Stimulated activated naive CD4-positive, alpha-beta T cell (primary cell): ENCODE data around the gene KCNG2.

ENCODE experiments used
- DNase-seq, 6 experiments: peaks; one replicate each; lab custom pipeline; 2025; lab: John Stamatoyannopoulos, UW

Gene KCNG2

DNA sequence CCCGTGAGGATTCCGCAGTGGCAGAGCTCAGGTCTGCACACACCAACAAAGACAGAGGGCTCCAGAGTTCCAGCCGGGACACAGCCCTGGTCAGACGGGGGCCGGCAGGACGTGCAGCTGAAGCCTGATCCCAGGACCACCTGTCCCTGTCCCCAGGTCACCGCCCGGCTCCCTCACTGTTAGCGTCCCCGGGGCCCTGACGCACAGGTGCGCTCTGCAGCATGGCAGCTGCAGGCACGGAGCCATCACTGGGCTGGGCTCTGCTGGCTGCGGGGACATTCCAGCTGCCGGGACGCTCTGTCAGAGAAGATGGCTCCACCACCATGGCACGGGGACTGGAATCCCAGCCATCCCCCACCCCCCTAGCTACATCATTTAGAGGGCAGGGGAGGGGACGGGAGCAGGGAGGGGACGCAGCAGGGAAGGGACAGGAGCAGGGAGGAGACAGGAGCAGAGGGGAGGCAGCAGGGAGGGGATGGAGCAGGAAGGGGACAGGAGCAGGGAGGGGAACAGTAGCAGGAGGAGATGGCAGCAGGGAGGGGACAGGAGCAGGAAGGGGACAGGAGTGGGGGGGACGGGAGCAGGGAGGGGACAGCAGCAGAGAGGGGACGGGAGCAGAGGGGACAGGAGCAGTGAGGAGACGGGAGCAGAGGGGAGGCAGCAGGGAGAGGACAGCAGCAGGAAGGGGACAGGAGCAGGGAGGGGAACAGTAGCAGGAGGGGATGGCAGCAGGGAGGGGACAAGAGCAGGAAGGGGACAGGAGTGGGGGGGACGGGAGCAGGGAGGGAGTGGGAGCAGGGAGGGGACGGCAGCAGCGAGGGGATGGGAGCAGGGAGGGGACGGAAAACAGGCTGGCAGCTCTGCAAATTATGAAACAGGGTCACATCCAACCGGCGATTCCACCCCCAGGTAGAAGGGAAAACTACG lies 113.9 kb downstream of the KCNG2 start:
- DNase-seq: no peak

DNA sequence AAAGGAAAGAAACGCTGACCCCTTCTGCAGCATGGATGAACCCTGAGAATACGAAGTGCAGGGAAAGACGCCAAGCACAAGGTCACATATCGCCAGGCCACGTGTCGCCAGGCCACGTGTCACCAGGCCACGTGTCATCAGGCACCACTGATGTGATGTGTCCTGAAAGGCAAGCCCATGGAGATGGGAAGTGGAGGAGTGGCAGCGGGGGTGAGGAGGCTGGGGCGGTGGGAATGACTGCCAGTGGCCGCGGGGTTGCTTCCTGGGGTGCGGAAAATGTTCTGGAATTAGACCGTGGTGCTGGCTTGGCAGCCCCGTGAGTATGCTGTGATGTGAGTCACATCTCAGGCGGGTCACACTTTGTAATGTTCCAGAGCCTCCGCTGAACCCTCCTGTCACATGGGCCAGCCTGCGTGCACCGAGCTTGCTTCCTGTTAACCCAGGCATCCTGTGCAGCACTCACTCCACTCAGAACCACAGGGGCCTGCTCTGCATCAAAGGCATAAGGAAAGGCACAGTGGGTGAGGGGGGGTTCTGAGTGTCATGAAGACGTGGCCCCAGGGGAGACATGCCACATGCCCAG lies 114.8 kb downstream of the KCNG2 start:
- peak in 4 of 6 experiments; percentile 27 to 53 (median 34) for DNase-seq

DNA sequence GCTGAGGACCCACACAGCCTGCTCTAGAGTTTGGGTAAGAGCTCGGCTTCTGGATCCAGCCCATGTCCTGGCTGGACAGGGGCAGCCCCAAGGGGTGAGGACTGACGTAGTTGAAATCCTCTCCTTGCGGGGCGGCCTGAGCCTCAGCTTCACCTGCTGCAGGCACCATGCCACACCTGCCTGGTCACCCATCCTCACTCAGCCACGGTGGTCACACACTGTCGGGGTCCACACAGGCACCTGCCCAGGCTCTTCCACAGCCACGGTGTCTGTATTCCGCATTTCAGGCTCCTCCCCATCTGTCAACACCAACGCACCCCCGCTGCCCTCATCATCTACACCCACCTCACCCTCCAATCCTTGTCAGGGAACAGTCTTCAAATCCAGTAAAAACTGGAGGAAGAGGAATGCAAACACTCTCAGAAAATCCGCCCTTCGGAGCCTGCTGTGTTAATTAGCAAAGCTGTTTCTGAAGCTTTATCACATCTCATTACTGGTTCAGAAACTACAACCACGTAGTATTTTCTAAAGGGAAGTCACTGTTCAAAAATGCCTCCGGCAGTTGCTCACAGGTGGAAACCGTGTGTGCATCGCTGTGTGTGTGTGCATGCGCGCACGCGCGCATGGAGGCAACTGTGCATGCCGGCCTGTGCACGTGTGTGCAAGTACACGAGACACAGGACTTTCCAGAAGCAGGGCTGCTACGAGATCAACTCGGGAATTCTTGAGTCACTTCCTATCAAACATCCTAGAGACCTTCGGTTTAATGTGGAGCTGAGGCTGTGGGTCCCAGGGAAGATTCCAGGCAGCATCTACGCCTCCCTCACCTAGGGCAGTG lies 115.5 kb downstream of the KCNG2 start:
- DNase-seq: no peak

DNA sequence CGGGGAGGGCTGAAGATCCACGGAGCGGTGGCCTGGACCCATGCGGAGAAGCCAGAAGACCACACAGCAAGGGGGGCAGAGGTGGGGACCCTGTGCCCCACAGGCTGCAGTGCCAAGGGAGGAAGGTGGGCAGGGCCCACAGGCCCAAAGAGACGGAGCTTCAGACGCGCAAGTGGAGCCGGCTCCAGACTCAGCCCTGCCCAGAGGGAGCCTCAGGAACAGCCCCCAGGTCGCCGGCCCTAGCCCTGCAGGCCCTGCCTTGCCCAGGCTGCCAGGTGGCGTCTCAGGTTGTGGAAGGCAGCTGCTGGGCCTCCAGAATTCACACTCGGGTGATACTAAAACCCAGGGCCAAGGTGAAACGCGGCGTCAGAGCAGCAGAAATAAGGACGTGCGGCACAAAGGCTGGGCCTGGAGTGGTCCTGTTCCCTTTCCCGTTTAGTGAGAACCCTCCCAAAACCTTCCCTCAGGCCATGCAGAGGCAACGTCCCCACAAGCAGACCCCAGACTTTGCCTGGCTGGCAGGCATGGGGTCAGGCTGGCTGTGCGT lies 116.9 kb downstream of the KCNG2 start:
- DNase-seq: no peak

DNA sequence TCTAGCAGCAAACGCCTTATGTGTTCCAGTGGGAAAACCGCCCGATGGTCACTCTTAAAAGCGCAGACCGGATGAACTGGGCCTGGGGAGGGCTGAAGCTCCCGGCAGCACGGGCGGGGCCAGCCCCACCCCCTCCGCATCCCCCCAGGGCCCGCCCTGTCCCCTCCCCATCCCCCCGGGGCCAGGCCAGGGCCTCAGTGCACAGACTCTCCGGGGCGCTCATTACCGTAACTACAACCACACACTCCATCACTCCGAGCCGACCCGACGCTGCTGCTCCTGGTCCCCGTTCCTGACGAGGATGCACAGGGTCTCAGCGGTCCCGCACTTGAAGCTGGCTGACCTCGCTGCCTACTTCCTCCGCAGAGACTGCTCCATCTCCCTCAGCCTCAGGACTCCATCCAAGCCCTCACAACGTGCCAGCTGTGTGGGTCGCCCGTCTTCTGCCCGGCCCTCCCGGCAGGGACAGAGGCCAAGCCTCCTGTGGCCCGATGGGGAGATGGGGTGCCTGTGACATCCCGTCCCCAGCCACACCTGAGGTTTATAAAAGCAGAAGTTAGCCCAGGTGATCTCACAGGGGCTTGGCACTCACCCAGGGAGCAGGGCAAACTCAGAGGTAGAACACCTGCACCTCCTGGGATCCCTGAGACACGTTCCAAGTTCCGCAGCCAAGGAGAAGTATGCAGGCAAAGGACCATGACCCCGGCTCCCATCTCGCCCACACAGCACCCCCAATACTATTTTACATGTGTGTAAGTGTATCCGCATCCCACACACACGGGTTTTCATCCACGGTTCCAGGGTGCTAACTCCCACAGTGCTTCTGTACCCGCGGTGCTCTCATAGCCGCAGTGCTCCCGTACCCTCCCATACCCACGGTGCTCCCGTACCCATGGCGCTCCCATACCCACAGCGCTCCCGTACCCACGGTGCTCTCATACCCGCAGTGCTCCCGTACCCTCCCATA lies 117.7 kb downstream of the KCNG2 start:
- no peak for DNase-seq

DNA sequence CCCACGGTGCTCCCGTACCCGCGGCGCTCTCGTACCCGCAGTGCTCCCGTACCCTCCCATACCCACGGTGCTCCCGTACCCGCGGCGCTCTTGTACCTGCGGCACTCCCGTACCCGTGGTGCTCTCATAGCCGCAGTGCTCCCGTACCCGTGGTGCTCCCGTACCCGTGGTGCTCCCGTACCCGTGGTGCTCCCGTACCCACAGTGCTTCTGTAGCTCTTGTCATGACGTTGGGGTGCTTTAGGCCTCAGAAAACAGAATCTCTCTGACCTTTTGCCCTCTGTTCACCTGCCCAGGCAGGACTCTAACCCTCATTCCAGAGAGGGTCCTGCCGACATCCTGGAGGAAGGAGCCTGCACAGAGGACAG lies 118.4 kb downstream of the KCNG2 start:
- DNase-seq: no peak

DNA sequence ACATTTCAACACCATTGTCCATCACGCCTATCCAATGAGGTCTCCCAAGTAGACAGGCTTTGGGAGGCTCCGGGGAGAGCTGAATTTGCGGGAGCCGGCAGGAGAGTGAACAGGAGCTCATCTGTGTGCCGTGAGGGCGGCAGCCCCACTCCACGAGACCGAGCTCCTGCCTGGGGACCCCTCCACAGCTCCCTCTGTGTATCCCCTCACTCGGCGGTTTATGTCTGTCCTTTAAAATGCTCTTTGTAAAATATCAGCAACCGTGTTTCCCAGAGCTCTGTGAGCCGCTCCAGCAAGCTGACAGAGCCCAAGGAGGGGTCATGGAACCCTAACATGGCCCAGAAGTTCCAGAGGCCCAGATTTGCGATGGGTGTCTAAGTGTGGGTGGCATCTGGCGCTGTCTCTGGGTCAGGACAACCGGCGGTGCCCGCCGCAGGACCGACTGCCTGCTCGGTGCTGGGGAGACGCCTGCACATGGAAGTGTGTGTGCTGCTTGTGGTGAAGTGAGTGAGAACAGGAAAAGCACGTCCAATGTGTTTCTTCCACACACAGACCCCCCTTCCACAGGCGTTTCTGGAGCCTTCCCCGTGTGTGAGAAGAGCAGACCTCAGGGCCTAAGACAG lies 118.9 kb downstream of the KCNG2 start:
- no peak for DNase-seq

DNA sequence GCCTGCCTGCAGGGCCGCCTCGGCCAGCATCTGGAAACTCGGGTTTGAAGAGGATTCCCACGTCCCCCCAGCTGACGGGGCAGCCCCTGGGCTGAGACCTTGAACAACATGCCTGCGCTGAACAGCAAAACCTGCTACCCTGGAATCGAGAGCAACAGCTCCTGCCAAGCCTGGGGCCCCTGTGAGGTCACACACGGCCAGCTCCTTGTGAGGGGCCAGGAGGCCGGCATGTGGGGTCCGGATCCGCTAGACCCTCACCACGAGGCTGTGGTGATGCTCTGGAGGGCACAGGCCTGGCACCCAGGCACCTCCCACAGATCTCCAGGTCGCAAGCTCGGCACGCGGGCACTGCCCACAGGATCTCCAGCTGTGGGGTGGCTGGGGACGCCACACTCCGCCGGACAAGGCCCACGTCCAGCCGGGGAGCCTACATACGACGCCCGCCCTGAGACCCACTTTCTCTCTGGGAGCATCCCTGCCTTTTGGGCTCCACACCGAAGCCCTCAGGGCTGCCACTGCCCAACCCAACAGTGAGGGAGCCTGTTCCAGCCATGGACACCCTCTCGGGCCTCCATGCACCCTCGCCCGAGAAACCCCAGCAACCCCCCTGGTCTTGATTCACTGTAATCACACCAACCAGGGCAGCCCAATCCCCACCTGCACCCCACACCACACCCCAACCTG lies 119.6 kb downstream of the KCNG2 start:
- no peak for DNase-seq

DNA sequence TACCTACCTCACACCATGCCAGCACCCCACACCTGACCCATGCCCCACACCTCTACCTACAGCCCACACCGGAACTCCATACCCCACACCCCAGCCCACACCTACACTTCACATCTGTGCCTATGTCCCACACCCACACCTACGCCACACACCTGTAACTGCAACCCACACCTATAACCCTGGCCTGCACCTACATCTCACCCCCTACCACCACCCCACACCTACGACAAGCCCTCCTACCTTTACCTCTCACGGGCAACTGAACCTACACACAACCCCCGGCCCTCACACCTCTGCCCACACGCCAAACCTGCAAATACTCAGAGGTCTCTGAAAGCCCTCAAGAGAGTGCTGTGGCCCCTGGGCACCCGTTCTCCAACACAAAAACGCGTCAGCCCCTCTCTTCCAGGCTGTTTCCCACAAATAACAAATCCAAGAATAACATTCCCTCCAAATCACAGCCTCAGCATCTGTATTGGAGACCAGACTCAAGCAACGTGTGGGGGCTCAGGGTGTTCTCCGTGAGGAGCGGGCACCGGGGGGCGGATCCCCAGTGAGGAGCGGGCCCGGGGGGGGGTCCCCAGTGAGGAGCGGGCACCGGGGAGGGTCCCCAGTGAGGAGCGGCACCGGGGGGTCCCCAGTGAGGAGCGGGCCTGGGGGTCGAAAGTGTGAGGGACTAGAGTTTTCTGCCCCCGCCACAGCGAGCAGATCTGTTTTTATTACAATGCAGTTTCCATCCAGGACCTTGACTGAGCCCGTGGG lies 120.3 kb downstream of the KCNG2 start:
- DNase-seq: no peak

DNA sequence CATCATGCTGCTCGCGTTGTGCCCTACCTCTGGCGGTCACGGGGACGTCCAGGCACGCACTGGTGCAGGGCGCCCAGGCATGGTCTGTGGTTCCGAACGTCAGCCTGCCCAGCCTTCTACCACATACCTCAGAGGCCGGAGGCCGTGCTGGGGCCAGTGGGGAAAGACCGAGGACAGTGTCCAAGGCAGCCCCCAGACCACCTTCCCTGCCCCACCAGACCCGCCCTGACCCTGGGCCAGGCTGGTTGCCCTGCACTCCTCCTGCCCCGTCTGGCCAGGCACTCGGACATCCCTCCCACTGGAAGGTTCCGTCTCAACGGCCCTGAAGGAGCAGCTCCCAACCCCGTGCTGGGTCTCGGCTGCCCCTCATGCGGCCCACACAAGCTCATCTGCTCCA lies 120.9 kb downstream of the KCNG2 start:
- no peak for DNase-seq

DNA sequence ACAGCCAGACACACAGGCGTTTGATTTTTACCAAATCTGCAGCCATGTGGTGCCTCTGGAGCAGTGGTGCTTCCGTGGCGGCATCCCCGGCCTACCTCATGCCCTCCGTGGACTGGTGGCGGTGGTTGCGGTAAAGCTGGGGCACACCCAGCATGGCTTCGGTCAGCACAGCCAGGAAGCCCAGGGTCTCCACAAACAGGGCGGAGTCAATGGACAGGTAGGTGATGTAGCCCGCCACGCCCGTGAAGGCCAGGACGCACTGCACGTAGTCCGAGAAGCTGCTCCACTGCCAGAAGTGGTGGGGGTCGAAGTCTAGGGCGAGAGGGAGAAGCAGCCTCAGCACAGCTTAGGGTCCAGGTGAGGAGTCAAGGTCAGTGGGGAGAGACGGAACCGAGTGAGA lies 121.4 kb downstream of the KCNG2 start:
- DNase-seq: no peak

DNA sequence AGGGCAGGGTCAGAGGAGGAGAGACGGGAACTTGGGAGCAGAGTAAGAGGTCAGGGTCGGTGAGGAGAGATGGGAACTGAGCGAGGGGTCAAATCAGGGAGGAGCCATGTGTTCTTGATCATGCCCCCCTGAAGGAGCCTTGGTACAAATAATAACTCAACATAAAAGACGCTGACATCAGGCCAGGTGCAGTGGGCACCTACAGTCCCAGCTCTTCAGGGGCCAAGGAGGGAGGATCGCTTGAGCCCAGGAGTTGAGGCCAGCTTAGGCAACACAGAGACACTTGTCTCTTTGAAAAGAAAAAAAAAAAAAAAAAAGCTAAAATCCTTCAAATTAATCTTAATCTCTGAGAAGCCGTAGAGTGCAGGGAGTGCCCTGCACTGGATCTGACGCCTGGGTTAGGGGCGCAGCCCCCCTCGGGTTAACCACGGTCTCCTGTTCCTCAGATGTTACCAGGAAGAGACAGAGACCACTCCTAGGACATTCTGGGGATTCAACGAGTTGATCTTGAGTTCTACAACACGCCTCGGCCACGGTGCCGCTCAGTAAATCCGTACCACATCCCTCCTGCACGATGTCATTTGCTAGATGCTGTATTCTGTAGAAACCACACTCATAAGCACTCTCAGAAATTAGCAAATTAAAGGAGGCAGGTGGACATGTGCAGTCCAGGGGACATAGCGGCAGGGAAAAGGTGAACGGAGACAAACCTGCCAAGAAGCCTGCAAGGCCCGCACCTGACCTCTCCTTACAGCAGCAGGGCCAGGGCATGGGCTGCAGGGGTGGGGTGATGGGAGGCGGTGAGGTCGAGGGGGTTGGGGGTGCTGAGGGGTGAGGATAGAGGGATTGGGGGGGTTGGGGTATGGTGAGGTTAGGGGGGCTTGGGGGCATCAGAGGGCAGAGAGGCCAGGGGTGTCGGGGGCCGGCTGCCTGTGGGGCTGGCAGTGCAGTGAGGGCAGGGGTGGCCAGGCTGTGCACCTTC lies 124.5 kb downstream of the KCNG2 start:
- no peak for DNase-seq

DNA sequence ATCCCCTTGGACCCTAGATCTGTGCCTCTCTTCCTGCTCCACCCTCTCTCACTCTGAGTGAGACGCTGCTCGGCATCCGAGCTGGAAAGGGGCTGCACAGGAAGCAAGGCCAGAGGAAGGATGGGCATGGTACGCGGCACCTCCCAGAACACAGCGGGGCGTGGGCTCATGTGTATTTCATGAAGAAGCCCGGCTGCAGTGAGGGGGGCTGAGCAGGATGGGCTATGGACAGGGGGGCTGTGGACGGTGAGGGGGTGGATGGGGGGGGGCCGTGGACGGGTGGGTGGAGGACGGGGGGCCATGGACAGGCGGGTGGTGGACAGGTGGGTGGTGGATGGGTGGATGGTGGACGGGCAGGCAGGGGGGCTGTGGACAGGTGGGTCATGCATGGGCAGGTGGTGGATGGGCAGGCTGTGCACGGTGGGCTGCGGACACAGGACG lies 125.3 kb downstream of the KCNG2 start:
- no peak for DNase-seq

DNA sequence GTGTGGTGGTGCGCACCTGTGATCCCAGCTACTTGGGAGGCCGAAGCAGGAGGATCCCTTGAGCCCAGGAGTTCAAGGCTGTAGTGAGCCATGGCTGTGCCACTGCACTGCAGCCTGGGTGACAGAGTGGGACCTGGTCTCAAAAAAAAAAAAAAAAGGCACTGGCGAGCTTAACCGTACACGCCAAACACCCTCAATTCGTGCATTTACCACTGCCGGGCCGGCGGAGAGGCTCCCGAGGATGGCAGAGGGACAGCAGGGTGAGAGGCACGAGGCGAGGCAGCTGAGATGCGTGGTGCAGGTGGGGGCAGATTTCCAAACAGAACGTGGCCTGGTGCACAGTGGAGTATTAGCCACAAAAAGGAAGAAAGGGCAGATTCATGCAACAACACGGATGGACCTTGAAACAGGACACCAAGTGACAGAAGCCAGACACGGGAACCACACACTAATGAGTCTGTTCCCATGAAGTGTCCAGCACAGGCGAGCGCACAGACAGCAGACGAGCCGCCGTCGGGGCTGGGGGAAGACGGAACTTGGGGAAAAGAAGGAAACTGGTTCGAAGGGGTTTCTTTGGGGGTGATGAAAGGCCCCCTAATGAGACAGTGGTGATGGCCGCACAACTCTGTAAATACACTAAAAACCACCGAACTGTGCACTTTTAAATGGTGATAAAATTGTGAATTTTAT lies 126.3 kb downstream of the KCNG2 start:
- DNase-seq: no peak

DNA sequence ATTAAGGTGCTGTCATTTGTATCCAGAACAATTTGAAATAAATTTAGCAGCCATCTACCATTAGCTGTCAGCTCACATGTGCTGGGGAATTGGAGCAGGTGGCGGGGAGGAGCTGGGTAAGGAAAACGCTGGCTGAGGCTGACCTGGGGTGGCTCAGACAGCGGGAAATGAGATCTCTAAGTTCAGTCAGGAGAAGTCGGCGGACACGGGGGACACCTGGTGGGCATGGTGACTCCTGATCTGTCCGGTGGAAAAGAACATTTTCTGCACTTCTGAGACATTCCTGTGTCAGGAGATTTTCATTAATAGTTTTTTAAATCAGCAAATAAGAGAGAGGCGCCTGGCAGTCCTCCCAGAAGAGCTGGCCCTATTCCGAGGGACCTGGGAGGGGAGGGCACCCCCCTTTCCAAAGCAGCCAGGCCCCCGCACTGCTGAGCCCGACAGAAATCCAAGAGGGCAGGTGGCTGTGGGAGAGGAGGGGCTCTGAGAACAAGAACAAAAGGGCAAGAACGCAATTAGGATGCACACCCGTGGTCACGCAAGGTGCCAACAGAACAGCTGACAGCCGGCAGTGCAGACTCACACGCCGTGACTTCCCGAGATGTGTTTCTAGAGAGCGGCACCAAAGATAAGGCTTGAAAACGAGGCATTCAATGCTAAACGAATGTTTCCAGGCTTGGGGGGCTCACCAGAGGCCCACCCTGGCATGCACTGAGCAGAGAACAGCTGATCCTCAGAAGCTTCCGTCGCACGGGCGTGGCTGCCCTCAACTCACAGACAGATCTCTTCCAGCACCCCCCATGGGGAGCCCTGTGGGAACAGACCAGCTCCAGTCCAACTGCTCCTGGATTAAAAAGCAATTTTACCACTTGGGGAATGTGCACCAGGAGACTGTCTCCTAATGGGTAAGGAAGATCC lies 127.3 kb downstream of the KCNG2 start:
- DNase-seq: no peak

DNA sequence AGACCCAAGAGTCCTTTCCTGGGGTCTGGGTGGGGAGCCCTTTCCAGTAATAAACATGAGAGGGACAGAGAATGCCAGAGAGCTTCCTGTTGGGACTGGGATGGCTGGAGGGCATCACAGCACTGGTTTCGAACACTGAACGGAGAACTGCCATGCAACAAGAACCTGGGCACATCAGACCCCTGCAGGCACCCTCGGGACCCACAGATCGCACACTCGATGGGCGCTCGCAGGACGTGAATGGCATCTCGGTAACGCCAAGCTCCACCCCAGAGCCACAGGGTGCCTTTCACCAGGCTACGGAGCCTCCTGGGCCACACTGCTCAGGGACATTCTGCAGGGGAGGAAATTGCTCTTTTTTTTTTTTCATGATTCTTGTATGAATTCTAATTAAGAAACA lies 128.6 kb downstream of the KCNG2 start:
- no peak for DNase-seq
